Heart right ventricle (tissue), 16 donors: ENCODE measurements around the gene GJD2. TPM values are rescaled to one million over a fixed set of nuclear protein-coding genes. Genes with fewer than 3 reads are reported as not detected.

ENCODE experiments used
- ATAC-seq, 8 donors: fragments of 200-7000 bp; cut with Tn5 transposase; one replicate each; pipeline ENCODE4 v1.9.1; 2020; ENCODE audit warnings: mild to moderate bottlenecking in 8 of 8, moderate library complexity in 8 of 8, moderate number of reproducible peaks in 1 of 8
- DNase-seq, 2 donors: peaks; one replicate each; pipeline ENCODE4 v3.0.0-alpha.2; 2020
- H3K27ac ChIP-seq, 10 donors: fragments of 200-600 bp; sonication (generic) in 2 of 10; one replicate each; pipeline versions ENCODE4 v1.5.0 to v1.8.0; 2020 to 2022; ENCODE audit warnings: mild to moderate bottlenecking in 3 of 10
- H3K27me3 ChIP-seq, 7 donors: fragments of 200-600 bp; one replicate each; pipeline ENCODE4 v1.8.0; 2021 to 2022; ENCODE audit warnings: mild to moderate bottlenecking in 2 of 7
- H3K36me3 ChIP-seq, 9 donors: fragments of 200-600 bp; sonication (generic) in 1 of 9; one replicate each; pipeline versions ENCODE4 v1.5.0 to v1.8.0; 2020 to 2022; ENCODE audit warnings: mild to moderate bottlenecking in 2 of 9
- H3K4me1 ChIP-seq, 9 donors: fragments of 200-600 bp; sonication (generic) in 1 of 9; one replicate each; pipeline versions ENCODE4 v1.5.0 to v1.8.0; 2020 to 2022; ENCODE audit warnings: mild to moderate bottlenecking in 4 of 9
- H3K4me3 ChIP-seq, 10 donors: fragments of 200-600 bp; sonication (generic) in 2 of 10; one replicate each; pipeline versions ENCODE4 v1.5.0 to v1.8.0; 2020 to 2022; ENCODE audit warnings: mild to moderate bottlenecking in 7 of 10, moderate library complexity in 2 of 10
- H3K9me3 ChIP-seq, 11 donors: fragments of 200-600 bp in 10 of 11; sonication (generic) in 2 of 11; one replicate each; pipeline versions ENCODE4 v1.5.0 to v1.8.0; 2013 to 2022; ENCODE audit warnings: mild to moderate bottlenecking in 2 of 11, control low read depth in 1 of 11, moderate library complexity in 1 of 11
- CTCF ChIP-seq, 9 donors: fragments of 200-600 bp; sonication (generic) in 2 of 9; IDR thresholded peaks; one replicate each; pipeline versions ENCODE4 v1.5.0 to v1.8.0; 2021 to 2022; ENCODE audit warnings: antibody characterized with exemption in 9 of 9, mild to moderate bottlenecking in 5 of 9, moderate library complexity in 1 of 9
- WGBS, 2 donors: extraction: QIAGEN DNeasy Blood & Tissue Kit; methylation state at CpG; one replicate each; pipeline ENCODE4 v1.1.7; 2013; ENCODE audit warnings: inconsistent platforms in 1 of 2; 5-methylcytosine and 5-hydroxymethylcytosine counted together
- intact Hi-C, 10 donors: fragments of 100-400 bp; cut with DNase I; formaldehyde crosslinking; loops; one replicate each; pipeline versions ENCODE4 v1.11.1 to v1.14.2; 2022
- polyA plus RNA-seq, 2 donors: library from polyadenylated mRNA; stranded (reverse); fragments of 200-250 nt; gene quantifications; one replicate each; pipeline ENCODE4 v1.2.3, GENCODE V29; 2013
- total RNA-seq, 10 donors: library from RNA; stranded (reverse); fragmentation: NEBNext Ultra II Directional in 3 of 10; extraction: Animal tissue kit (Norgen Biotek cat#: 25700) in 3 of 10; gene quantifications; one replicate each; pipeline versions ENCODE4 v1.2.1 to v1.2.4, GENCODE V29; 2021 to 2023
- donor health status: Arrhythmogenic right ventricular cardiomyopathy.
- donor health status: ischemic (EF 13 %, LVEDD 7.1; RV severe dilation, severe dysfunction).
- donor health status: healthy with polysubstance abuse.
- donor health status: DM: no; HTN: yes; CAD: no.
- donor health status: DM: no; HTN: no; CAD: no.
- donor health status: ischemic (EF 25% LVEDD 6.9; RV normal size, moderate dysfunction).
- donor health status: ischemic (EF 25% LVEDD 5.7; RV mildly dilated, moderate dysfunction).
- donor health status: healthy.
- donor health status: DM: yes; HTN: yes; CAD: no.
- donor health status: Ischemic cardiomyopathy.
- donor health status: ischemic (EF 35%, LVEDD 5.7; RV mildly dilated, moderate dysfunction).
- donor health status: nonischemic (EF 11% LVEDD 7.7; RV severe dilation, severe dysfunction).
- donor health status: DM: yes; HTN: yes; CAD: no.
- donor health status: PGD.
- donor health status: ischemic (EF 29% LVEDD 5.4; RV normal size, mild dysfunction).
- donor health status: nonischemic (EF 23%, LVEDD 6.1; RV moderate dilation, normal function).

GJD2 gene
- total and polyA plus RNA-seq, 12 donors: 0.01 to 0.13 (median 0.08) TPM; not detected in 7

GRCh38 chr15:34721157-34721801 lies 33.5 kb downstream of the GJD2 start:
- no peak for ATAC-seq
- no peak for DNase-seq
- Histone ChIP-seq H3K36me3 (no peaks in the 10 kb centered on the region), H3K27ac (peak overlapping the region in 8 of 10 donors; percentile 66 to 87 (median 82)), H3K27me3 (peaks cover 0 to 11% (median 0%) of the 10 kb centered on the region in 7 donors), H3K9me3 (no peaks in the 10 kb centered on the region), H3K4me1 (peaks cover 0 to 68% (median 34%) of the 10 kb centered on the region in 9 donors), H3K4me3 (peak overlapping the region in 6 of 10 donors; percentile 20 to 40 (median 24))
- WGBS, 2 donors: 72 to 73% methylated on average over 7 of the region's 7 CpGs
- TF ChIP-seq CTCF (IDR thresholded peaks at IDR 0.05): no peak
- intact Hi-C loops: loop anchor here in 2 of 10 donors (5.0 to 10.0 kb wide), 2 partner anchors 64 to 66 kb away; no protein-coding TSS in a partner anchor

DNA sequence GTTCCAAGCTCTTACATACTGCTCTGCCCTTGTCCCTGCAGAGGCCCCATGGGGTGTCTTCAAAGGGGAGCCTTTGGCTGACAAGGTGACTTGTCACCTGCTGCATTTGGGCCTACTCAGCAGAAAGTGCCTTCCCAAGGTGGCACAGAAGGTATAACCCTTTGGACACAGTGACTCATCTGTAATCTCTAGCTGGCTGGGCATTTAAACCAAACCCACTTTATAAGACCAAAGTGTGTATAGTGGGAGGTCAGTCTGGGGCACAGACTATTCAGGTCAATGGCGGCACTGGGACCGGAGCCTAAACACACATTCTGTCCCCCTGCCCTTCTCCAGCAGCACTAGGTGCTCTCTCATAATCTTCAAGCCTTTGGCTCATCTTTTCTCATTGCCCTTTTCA lies 35.1 kb downstream of the GJD2 start:
- no peaks in the 10 kb centered on the region for H3K9me3 ChIP-seq
- peak overlapping the region; percentile 26 to 86 (median 70) for H3K27ac ChIP-seq
- no peak overlapping the region for H3K4me3 ChIP-seq
- H3K27me3 ChIP-seq: peaks cover 0 to 11% (median 0%) of the 10 kb centered on the region in 7 donors
- no peaks in the 10 kb centered on the region for H3K36me3 ChIP-seq
- DNase-seq (no peak), ATAC-seq (peak in 1 of 8 donors; percentile 9)
- 42 to 75% methylated on average over 2 of the region's 2 CpGs for WGBS, 2 donors
- H3K4me1 ChIP-seq: peaks cover 0 to 68% (median 32%) of the 10 kb centered on the region in 9 donors
- no peak for TF ChIP-seq CTCF (IDR thresholded peaks at IDR 0.05)
- intact Hi-C loops: loop anchor here in 5 of 10 donors (2.0 to 10.0 kb wide), 5 partner anchors 65 to 185 kb away; partner anchors contain the start of gene ACTC1 (in 1 of the 5)

DNA sequence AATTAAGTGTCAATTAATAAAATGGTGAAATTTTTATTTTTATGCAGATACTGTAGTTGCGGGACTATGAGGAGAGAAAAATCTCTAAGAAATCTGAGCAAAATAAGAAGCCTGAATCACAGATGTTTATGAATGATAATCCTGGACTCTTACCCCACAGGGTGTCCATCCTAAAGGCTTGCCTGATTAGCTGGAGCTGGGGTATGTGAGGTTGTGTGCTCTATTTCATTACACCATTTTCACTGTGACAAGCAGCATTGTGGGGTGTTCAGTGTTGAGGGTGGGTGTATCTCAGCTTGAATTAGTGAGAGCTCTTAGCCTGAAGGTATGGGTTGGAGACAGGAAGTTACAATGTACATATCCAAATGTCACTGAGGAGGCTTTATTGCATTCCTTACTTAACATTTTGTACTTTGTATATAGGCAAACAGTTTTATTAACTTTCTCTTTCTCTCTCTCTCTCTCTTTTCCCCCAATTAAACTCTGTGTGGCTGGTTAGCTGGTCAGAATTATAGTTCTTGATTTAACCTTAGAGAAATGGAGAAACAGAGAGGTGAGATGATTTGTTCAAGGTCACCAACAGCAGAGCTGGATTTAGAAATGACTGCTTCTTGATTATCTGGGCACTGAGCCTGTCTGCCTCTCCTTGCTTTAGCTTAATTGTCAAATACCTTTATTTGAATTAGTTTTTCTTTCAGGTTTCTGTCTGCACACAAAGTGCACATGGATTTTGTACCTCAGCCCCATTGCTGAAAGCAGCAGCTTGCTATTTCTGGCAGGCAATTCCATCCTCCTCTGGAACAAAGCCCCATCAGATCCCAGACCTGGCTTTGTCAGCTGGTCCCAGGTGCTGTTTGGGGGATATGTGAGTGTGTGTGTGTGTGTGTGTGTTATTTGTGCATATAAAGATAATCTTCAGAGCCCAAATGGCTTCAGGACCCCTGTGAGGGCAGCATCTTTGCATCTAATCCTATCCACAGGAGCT lies 35.8 kb downstream of the GJD2 start:
- Histone ChIP-seq H3K4me3 (no peak overlapping the region), H3K27ac (peak overlapping the region in 7 of 10 donors; percentile 53 to 86 (median 74)), H3K27me3 (peaks cover 0 to 11% (median 0%) of the 10 kb centered on the region in 7 donors), H3K36me3 (no peaks in the 10 kb centered on the region), H3K9me3 (no peaks in the 10 kb centered on the region), H3K4me1 (peaks cover 0 to 68% (median 25%) of the 10 kb centered on the region in 9 donors)
- intact Hi-C loops: loop anchor here in 3 of 10 donors (2.0 to 10.0 kb wide), 3 partner anchors 78 to 186 kb away; partner anchors contain the start of gene ACTC1 (in 1 of the 3)
- ATAC-seq (no peak), DNase-seq (no peak)
- TF ChIP-seq CTCF (IDR thresholded peaks at IDR 0.05): no peak
- WGBS, 2 donors: 94 to 97% methylated on average over 1 of the region's 1 CpG

DNA sequence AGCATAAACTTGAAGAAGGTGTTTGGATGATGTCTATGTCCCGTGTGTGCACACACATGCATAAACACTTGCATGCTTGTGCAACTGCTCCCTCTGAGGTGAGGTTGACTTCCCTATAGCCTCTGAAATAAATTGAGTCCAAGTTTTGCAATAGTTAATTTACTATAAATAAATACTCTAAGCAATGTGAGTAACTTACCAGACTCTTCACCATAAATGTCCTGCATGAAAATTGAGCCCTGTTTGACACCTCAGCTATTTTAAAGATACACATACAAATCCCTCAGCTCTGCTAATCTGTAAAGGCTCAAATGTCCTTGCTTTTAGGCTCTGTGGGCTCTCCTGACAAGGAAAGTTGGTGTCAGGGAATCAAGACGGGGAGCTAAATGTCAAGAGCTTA lies 37.1 kb downstream of the GJD2 start:
- intact Hi-C loops: loop anchor here in 3 of 10 donors (2.0 to 10.0 kb wide), 3 partner anchors 79 to 187 kb away; partner anchors contain the start of gene ACTC1 (in 1 of the 3)
- TF ChIP-seq CTCF (IDR thresholded peaks at IDR 0.05): no peak
- Histone ChIP-seq H3K4me1 (peaks cover 0 to 68% (median 24%) of the 10 kb centered on the region in 9 donors), H3K9me3 (no peaks in the 10 kb centered on the region), H3K27ac (peak overlapping the region in 3 of 10 donors; percentile 26 to 53 (median 33)), H3K4me3 (no peak overlapping the region), H3K36me3 (no peaks in the 10 kb centered on the region), H3K27me3 (peaks cover 0 to 11% (median 0%) of the 10 kb centered on the region in 7 donors)
- no peak for DNase-seq
- ATAC-seq: no peak
- 45 to 56% methylated on average over 2 of the region's 2 CpGs for WGBS, 2 donors
